GM12873 (cell line): ENCODE data around the gene HTT.

Experiments used
- CTCF ChIP-seq: IDR thresholded peaks from 2 replicates; pipeline ENCODE4 v1.5.1; 2012; ENCODE audit warnings: low read depth, mild to moderate bottlenecking, moderate library complexity, low read length, control low read depth; ENCODE audit not compliant: insufficient read depth; ENCODE audit errors: missing control alignments

The HTT gene

DNA sequence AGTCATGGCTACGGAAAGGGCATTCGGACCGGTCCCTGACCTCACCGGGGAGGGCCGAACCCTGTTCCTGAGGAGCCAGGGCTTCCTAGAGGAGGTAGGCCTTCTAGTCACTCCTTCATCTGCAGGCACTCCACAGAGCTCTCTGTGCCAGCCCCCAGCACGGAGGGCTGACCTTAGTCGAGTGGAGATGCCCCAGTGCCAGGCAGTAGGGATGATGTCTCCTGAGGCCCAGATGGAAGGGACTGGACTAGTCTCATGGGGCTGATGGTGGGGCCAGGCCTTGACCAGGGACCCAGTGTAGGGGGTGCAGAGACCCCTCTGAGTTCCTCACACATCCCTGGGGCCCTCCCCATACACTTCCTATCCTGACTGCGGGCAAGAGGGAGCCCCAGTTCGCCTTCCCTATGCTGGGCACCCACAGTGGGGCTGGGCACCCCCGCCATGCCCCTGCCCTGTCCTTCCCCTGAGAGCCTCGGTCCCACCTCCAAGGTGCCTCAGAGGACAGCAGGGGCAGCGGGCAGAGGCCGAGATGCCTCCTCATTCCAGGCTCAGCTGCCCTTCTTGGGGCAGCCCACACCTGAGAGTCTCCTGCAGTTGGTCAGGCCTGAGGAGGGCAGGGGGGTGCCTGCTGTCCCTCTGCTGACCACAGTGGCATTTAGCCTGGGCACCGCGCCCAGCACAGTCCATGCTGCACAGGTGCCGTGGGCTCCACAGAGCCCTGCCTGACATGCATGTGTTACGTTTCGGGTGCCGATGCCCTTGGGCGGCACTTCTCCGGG, 173.1 kb downstream of the HTT start:
- no peak for TF ChIP-seq CTCF

DNA sequence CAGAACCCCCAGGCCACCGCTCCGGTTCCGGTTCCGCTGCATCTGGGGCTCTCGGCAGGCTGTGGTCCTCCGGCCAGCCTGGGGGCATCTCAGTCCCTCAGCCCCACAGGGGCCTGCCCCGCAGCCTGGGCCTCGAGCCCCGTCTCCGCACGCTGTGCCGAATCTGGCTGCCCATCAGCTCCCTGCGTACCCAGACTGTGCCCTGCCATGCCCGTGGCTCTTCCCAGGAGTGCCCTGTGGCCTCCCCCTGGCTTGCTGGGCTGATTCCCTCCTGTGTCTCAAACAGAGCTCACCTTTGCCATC, 173.6 kb downstream of the HTT start:
- no peak for TF ChIP-seq CTCF

GRCh38 chr4:3248811-3249661, 174.6 kb downstream of the HTT start, which contains the start of gene MSANTD1:
Gene MSANTD1 (plus strand): TSS chr4:3249159. CDS start chr4:3249223, 64 bp downstream.
- no peak for TF ChIP-seq CTCF

DNA sequence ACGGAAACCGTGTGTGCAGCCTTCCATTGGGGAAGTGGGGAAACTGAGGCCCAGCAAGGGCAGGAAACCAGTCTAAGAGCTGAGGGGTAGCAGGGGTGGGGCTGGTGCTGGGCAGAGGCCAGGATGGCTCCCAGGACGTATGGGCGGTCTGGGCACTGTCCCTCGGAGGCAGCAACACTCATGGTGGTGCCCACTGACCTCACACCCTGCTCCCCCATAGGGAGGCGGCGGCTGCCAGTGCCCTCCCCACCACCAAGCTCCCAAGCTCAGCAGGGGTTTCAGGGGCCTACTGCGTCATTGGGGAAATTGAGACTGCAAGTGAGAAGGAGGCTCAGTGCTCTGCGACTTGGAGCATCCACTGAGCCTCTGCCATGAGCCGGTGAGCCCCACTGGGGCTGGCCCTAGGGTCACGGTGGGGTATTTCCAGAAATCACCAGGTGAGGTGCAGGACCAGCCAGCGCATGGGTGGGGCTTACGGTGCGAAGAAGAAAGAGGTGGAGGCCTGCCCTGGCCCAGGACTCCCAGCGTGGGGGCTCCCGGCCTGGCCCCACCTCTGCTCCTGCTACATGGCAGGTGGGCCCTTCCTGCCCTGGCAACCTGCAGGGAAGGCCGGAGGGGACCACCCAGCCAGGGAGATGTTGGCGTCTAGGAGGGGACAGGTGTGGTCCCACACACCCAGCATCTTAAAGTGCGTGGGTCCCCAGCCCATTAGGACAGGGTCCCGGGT, 175.4 kb downstream of the HTT start:
- no peak for TF ChIP-seq CTCF

DNA sequence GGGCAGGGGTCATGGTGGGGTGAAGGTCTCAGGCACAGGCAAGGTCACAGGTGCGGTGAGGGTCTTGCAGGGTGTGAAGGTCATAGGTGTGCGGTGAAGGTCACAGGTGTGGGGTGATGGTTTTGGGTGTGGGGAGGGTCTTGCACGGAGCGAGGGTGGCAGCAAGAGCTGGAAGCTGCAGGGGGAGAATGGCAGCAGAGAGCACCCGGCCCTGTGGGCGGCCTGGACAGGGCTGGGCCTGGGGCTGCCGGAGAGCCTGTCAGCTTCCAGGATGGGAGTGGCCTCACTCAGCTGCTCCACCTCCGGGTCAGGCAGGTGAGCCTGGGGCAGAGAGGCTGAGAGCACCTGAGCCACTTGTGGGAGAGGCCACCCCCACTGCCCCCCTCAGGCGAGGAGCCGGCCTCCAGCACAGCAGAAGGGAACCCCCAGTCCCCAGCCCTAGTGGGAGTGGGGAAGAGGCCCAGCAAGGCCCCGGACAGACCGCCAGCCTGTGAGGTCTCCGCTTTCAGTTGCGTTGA, 176.0 kb downstream of the HTT start:
- no peak for TF ChIP-seq CTCF

GRCh38 chr4:3250956-3251690, 176.6 kb downstream of the HTT start:
- no peak for TF ChIP-seq CTCF
